Measurements from ENCODE around the gene MAP4K2.

The MAP4K2 gene

DNA sequence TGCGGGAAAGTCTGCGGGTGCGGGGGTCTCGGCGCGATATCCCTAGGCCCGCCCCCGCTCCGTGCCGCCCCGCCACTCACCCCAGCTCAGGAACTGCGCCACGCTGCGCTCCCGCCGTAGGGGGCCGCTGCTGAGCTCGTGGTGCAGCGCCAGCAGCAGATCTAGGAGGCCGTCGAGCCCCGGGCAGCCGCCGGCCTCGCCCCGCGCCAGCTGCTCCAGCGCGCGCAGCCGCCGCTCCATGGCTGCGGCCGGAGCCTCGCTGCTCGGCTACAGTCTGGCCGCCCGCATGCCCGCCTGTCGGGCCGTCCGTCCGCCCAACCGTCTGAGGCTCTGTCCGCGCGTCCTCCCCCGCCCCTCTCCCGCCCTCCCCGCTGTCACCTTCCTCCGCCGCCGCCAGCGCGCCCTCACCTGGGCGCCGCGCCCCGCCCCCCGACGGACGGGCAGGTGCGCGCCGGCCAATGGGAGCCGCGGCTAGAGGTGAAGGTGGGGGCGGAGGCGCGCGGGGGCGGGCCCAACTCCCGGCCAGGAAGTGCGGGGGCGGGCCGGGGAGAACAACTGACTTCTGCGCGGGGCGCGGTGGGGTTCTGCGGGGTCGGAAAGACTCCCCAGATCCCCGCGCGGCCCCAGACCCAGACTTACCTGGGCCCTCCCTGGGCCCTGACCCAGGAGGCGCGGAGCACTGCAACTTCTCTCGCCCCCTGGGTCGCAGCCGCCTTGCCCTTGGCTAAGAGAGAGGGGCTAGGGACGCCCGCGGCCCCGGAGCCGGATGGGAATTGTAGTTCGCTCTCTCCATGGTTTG is 41.5 kb upstream of the MAP4K2 start, which contains the start of gene CDC42BPG:
Gene CDC42BPG (minus strand): TSS at position 324 of the 799 bp plus-strand sequence. CDS start 84 bp downstream, at position 240.
- TF ChIP-seq, protein P1, sequence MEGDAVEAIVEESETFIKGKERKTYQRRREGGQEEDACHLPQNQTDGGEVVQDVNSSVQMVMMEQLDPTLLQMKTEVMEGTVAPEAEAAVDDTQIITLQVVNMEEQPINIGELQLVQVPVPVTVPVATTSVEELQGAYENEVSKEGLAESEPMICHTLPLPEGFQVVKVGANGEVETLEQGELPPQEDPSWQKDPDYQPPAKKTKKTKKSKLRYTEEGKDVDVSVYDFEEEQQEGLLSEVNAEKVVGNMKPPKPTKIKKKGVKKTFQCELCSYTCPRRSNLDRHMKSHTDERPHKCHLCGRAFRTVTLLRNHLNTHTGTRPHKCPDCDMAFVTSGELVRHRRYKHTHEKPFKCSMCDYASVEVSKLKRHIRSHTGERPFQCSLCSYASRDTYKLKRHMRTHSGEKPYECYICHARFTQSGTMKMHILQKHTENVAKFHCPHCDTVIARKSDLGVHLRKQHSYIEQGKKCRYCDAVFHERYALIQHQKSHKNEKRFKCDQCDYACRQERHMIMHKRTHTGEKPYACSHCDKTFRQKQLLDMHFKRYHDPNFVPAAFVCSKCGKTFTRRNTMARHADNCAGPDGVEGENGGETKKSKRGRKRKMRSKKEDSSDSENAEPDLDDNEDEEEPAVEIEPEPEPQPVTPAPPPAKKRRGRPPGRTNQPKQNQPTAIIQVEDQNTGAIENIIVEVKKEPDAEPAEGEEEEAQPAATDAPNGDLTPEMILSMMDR (IDR thresholded peaks at IDR 0.05) = peak; percentile 36
- peak within 1 kb of the TSS; percentile 54 for H3K4me3 ChIP-seq (ENCODE audit: low read depth, low read length)
- H3K27me3 ChIP-seq (ENCODE audit: control insufficient read depth, insufficient read depth, low read length) = no peaks in the 10 kb centered on the region
- H3K4me1 ChIP-seq = no peaks in the 10 kb centered on the region
- no peak within 1 kb of the TSS for H3K9ac ChIP-seq
- no peaks in the 10 kb centered on the region for H3K36me3 ChIP-seq (ENCODE audit: control insufficient read depth, insufficient read depth, low read length)
- peak within 1 kb of the TSS; percentile 56 for H3K27ac ChIP-seq
- no peaks in the 10 kb centered on the region for H3K79me2 ChIP-seq
- H2AFZ ChIP-seq = peak within 1 kb of the TSS; percentile 75
- H3K9me3 ChIP-seq (ENCODE audit: control insufficient read depth, low read length) = no peaks in the 10 kb centered on the region
- H3K4me2 ChIP-seq (ENCODE audit: low read length) = peak within 1 kb of the TSS; percentile 68

DNA sequence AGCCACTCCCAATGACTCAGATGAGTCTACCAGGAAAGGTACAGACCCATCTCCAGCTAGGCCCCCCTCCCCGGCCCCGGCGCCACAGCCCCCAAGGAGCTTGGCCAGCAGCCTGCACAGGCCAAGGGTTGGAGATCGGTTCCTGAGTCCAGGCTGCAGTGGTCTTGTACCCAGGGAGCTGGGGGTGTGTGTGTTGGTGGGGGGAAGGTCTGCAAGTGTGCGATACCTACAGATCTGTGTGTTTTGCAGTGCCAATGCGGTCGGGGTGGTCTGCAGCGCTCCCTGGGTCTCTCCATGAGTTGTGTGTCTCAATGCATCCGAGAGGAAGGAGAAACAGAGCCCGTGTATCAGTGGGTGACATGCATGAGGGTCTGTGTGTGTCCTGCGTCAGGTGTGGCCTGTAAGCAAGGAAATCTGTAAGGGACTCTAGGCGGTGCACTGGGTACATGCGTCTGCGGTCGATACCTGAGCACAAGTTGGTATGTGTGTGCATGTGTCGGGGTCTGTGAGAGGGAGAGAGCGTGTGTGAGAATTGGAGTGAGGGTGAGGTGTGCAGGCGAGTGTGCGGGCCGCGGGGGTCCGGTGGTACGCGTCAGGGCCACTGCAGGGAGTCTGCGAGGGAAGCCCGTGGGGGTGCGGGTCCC is 40.8 kb upstream of the MAP4K2 start:
- Histone ChIP-seq H3K4me3 (ENCODE audit: low read depth, low read length) (peak overlapping the region; percentile 54), H3K4me1 (no peaks in the 10 kb centered on the region), H3K27ac (peak overlapping the region; percentile 36), H3K9ac (no peak overlapping the region), H3K9me3 (ENCODE audit: control insufficient read depth, low read length) (no peaks in the 10 kb centered on the region), H3K36me3 (ENCODE audit: control insufficient read depth, insufficient read depth, low read length) (no peaks in the 10 kb centered on the region), H3K27me3 (ENCODE audit: control insufficient read depth, insufficient read depth, low read length) (no peaks in the 10 kb centered on the region), H3K4me2 (ENCODE audit: low read length) (peak overlapping the region; percentile 68), H3K79me2 (no peaks in the 10 kb centered on the region), H2AFZ (peak overlapping the region; percentile 75)
- TF ChIP-seq, protein P1 (IDR thresholded peaks at IDR 0.05) = no peak

DNA sequence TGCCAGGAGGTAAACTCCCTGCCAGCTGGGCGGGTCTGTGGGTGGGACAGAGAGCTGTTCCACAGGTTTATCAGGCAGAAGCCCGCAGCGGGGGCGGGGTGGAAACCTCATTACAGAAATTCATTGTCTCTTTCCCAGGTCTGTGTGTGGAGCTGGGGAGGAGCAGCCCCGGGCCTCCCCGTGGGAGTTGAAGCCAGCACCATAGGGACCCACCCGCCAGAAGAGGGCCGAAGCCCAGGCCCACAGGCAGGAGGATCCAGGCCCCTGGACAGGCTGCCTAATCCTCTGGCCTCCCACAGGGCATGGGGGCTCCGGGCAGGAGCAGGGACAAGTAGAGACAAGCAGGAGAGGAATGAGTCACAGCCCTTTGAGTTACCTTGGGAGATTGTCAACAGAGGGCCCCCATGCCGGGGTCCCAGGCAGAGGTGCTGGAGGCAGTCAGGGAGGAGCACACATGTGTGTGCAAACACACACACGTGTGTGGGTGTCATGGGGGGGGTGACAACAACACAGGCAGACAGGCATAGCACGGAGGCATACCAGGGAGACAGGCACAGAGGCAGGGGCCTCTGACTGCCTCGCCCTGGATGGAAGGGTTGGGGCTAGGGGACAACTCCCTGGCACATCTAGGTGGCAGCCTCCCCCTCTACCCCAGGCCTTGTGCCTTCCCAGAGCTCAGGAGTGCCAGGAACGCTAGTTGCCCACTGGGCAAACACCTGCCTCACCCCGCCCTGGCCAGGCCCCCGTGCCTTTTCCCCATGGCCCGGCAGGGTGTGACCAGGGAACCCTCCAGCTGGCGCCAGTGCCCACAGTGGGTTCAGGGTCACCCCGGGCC is 40.1 kb upstream of the MAP4K2 start:
- Histone ChIP-seq H3K9me3 (ENCODE audit: control insufficient read depth, low read length) (no peaks in the 10 kb centered on the region), H3K79me2 (no peaks in the 10 kb centered on the region), H3K4me3 (ENCODE audit: low read depth, low read length) (peak overlapping the region; percentile 54), H3K27ac (peak overlapping the region; percentile 19), H3K9ac (no peak overlapping the region), H3K4me1 (no peaks in the 10 kb centered on the region), H3K4me2 (ENCODE audit: low read length) (peak overlapping the region; percentile 68), H3K27me3 (ENCODE audit: control insufficient read depth, insufficient read depth, low read length) (no peaks in the 10 kb centered on the region), H2AFZ (no peak overlapping the region), H3K36me3 (ENCODE audit: control insufficient read depth, insufficient read depth, low read length) (no peaks in the 10 kb centered on the region)
- TF ChIP-seq, protein P1 (IDR thresholded peaks at IDR 0.05) = no peak

GRCh38 chr11:64842366-64842759 is 39.3 kb upstream of the MAP4K2 start:
- Histone ChIP-seq H2AFZ (no peak overlapping the region), H3K9me3 (ENCODE audit: control insufficient read depth, low read length) (no peaks in the 10 kb centered on the region), H3K9ac (no peak overlapping the region), H3K79me2 (no peaks in the 10 kb centered on the region), H3K4me3 (ENCODE audit: low read depth, low read length) (no peak overlapping the region), H3K4me2 (ENCODE audit: low read length) (no peak overlapping the region), H3K4me1 (no peaks in the 10 kb centered on the region), H3K36me3 (ENCODE audit: control insufficient read depth, insufficient read depth, low read length) (no peaks in the 10 kb centered on the region), H3K27me3 (ENCODE audit: control insufficient read depth, insufficient read depth, low read length) (no peaks in the 10 kb centered on the region), H3K27ac (no peak overlapping the region)
- TF ChIP-seq, protein P1 (IDR thresholded peaks at IDR 0.05) = no peak
